ENCODE data around the gene PEF1.

DNA sequence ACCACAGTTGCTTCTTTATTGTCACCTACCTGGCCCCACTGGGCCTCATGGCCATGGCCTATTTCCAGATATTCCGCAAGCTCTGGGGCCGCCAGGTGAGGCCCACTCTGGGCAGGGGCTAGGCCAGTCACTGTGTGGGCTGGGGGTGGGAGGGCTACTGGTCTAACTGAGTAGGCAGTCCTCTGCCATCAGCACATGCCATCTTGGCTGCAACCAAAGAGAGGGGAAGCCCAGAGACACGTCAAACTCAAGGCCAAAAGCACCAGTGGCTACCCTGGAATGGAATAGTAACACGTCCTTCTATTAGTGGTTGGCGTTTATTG is 23.2 kb downstream of the PEF1 start:
- no peak for TF ChIP-seq POLR2A (IDR thresholded peaks at IDR 0.05)
- TF ChIP-seq, protein P1, sequence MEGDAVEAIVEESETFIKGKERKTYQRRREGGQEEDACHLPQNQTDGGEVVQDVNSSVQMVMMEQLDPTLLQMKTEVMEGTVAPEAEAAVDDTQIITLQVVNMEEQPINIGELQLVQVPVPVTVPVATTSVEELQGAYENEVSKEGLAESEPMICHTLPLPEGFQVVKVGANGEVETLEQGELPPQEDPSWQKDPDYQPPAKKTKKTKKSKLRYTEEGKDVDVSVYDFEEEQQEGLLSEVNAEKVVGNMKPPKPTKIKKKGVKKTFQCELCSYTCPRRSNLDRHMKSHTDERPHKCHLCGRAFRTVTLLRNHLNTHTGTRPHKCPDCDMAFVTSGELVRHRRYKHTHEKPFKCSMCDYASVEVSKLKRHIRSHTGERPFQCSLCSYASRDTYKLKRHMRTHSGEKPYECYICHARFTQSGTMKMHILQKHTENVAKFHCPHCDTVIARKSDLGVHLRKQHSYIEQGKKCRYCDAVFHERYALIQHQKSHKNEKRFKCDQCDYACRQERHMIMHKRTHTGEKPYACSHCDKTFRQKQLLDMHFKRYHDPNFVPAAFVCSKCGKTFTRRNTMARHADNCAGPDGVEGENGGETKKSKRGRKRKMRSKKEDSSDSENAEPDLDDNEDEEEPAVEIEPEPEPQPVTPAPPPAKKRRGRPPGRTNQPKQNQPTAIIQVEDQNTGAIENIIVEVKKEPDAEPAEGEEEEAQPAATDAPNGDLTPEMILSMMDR (IDR thresholded peaks at IDR 0.05), result no peak
